ENCODE results near the gene CDKN2AIPNL.

CDKN2AIPNL gene

DNA sequence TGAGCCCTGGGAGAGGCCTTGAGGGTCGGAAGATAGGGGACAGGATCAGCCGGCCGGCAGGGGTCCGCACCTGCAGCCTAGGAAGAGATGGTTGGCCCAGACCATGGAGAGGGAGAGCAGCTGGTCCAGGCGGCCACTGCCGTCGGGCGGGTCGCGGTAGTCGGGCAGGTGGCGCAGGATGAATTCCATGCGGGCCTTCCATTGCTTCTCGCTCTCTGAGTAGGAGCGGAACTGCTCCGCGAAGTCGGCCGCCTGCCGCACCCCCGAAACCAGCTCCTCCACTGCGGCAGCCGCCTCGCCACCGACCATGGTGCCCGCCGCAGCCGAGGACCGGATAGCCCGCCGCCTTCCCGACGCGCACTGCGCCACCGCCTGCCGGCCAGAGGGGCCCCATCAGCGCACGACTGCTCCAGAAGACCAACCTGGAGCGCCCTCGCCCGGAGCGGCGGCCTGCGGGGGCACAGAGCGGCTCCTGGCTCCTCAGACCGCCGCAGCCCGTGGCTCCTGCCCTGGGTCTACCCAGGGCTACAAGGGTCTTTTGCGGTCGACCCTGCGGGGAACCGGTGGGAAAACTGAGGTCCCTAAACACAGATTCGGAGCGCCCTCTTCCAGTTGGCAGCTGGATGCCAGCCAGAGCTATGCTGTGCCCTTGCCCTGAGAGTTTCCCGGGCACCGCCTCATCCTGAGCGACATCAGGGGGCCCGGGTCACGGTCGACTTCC, at the start of gene CDKN2AIPNL:
Gene CDKN2AIPNL, minus strand, starts transcription at position 336 of the 721 bp plus-strand sequence. Its CDS starts 27 bp downstream, at position 309.
- peak; percentile 39 for DNase-seq

DNA sequence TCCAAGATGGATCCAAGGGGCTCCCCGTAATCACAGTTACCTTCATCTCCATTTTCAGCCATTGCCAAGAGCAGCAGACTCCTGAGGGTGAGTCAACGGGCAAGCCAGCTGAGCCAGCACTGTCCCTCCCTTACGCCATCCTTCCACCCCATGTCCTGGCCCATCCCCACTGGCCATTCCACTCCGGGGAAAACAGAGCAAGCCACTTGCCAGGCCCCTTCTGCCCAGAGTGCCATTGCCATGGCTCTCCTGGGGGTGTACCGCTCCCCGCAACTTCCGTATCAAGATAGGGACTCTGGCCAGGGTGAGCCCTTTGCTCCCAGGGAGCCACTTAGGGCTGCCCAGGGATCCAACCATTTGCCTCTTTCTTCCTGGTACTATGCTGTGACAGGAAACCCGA, 48.9 kb upstream of the CDKN2AIPNL start:
- no peak for DNase-seq

GRCh38 chr5:134459491-134459890, 47.8 kb upstream of the CDKN2AIPNL start:
- DNase-seq: no peak

DNA sequence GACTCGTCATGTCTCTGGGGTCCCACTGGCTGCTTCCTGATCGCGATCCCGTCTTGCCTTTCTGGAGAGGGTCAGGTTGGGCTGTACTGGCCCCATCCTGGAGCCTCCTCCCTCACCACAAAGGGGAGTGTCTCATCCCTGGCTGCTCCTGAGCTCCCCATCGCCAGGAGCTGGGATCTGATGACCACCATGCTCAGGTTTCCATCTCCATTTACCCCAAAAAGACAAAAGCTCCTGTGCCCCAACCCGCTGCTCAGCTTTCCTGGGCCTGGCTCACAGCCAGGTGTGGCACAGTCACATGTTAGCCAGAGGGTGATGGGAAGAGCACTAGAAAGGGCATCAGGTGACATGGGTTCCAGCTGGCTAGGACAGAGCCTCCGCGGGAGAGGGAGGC, 47.3 kb upstream of the CDKN2AIPNL start:
- DNase-seq: no peak

DNA sequence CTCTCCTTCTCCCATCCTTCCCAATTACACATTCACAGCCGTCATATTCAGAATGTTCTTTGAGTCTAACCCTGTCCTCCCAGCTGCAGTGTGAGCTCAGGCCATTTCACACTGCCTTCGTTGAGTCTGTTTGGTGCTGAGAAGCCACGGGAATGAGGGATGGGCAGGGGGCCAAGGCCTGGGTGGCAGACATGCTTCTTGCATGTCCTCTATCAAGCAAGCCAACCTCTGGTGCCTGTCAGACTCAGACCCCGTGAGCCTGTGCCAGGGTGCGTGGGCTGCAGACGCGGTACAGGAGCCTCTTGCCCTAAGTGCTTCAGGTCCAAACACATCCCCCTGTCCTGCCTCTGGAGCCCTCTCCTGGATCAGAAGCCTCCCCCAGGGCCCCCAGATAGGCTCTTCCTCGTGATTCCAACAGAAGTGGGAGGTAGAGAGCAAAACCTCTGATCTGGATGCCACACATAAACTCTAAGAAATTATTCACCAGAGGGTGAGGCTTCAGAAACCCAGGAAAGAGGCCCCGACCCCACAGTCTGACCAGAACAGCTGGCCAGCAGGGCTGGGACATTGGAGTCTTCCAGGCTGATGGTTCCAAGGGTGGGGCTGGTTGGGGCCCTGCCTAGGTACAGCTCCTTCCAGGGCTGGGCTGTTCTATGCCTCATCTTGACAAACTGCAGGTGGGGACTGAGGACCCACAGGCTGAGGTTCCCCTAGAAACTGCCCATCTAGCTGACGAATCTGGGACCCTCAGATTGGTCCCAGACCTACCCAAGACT, 46.7 kb upstream of the CDKN2AIPNL start:
- DNase-seq: no peak

DNA sequence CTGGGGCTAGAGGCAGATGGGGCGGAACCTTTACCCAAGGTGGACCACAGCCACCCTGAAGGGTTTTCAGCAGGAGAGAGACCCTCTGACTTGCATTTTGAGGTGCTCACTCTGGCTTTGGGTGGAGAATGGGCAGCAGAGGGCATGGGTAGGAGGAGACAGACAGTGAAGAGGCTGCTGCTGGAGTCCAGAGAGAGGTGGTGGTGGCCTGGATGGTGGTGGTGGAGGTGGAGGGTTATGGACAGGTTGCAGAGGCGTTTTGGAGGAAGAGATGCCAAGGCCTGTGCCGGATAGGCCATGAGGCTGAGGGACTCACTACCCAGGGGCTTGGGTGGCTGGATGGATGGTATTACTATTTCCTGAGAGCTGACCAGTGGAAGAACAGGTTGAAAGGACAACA, 46.1 kb upstream of the CDKN2AIPNL start:
- no peak for DNase-seq

GRCh38 chr5:134456825-134457224, 45.1 kb upstream of the CDKN2AIPNL start:
- DNase-seq: no peak

- DNase-seq: no peak
Measured at GRCh38 chr5:134455466-134455865, 43.8 kb upstream of the CDKN2AIPNL start.

DNA sequence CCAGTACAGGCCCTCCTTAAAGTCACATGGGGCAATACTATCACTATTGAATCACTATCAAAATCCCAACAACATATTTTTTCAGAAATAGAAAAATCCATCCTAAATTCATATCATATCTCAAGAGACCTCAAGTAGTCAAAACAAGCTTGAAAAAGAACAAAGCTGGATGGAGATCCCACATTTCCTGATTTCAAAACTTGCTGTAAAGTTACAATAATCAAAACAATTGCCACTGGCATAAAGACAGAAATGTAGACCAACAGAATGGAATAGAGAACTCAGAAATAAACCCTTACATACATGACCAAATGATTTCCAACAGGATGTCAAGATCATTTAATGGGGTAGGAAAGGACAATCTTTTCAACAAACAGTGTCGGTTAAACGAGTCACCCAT, 41.3 kb upstream of the CDKN2AIPNL start:
- DNase-seq: no peak

- DNase-seq: no peak
Measured at GRCh38 chr5:134451936-134452505, 40.3 kb upstream of the CDKN2AIPNL start.

DNA sequence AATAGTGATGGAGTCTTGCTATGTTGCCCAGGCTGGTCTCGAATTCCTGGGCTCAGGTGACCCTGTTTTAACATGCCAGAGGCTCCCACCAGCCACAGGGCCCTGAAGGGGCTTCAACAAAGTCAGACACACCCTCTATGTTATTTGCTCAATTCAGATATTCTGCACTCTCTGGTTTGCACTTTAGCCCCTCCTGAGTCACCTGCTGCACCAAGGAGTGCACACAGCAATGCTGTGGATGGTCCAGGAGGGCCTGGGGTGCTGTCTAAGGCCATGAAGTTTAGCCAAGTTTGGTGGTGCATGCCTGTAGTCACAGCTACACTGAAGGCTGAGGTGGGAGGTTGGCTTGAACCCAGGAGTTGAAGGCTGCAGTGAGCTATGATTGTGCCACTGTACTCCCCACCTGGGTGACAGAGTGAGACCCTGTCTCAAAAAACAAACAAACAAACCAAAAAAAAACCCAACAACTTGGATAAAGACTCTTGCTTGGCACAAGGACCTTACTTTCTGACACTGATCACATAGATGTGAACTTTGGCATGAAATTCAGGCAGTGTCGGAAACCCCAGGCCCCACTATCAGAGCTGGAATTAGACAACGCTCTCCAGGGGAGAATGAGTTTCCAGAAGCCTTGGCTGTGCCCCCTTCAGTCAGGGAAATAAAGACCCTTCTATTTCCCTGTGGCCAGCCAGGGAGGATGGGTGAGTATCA, 39.7 kb upstream of the CDKN2AIPNL start:
- no peak for DNase-seq

GRCh38 chr5:134450374-134450773, 38.7 kb upstream of the CDKN2AIPNL start:
- DNase-seq: no peak

- no peak for DNase-seq
Measured at GRCh38 chr5:134449167-134449566, 37.5 kb upstream of the CDKN2AIPNL start.

- DNase-seq: no peak
Measured at GRCh38 chr5:134447815-134448520, 36.3 kb upstream of the CDKN2AIPNL start.

DNA sequence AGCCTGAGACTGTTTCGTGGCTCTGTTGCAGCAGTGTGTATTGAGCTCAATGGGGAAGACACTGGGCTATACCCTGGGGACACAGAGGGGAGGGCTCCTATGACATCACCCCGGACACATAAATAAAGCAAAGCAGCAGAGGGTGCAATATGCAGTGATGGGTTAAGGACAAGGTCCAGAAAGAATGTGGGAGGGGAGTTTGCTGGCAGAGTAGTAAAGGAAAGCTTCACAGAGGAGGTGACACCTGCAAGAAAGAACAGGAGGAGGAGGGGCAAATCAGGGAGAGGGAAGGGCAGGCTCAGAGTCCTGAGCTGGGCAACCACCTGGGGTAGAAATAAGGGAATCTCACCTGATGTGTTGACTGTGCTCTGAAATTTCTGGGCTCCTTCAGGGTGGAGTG, 35.3 kb upstream of the CDKN2AIPNL start:
- DNase-seq: no peak

- DNase-seq: no peak
Measured at GRCh38 chr5:134445856-134446818, 34.5 kb upstream of the CDKN2AIPNL start.

DNA sequence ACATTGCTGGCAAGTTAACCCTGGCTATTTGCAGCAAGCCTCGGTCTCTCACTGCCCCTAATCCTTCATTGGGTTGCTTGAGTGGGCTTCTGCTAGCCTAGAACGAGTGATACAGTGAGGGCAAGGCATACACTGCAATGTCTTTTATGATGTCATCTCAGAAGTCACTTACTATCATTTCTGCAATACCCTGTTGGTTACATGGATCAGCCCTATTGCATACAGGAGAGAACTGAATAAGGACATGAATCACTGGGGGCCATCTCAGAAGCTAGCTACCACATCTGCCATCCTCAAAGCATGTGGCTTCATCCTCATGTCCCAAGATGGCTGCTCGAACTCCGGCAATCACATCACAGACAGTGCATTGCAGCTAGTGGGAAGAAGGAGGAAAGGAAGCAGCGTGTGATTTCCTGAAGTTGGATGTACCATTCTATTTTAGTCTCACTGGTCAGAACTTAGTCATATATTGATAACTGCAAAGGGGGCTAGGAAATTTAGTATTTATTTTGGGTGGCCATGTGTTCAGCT, 33.3 kb upstream of the CDKN2AIPNL start:
- DNase-seq: no peak

- DNase-seq: peak; percentile 36
Measured at GRCh38 chr5:134440201-134440755, 28.6 kb upstream of the CDKN2AIPNL start.

GRCh38 chr5:134439210-134439654, 27.6 kb upstream of the CDKN2AIPNL start:
- DNase-seq: no peak

- DNase-seq: no peak
Measured at GRCh38 chr5:134438721-134439123, 27.0 kb upstream of the CDKN2AIPNL start.
